HEK293 (cell line): ENCODE measurements around the gene HIF3A.
A peak's percentile ranks its signal among the peaks of the same experiment; 100 is the strongest.

Experiments used
- CTCF ChIA-PET: fragments of 350-600 bp; formaldehyde crosslinking; extraction: SDS; loops from one replicate; lab custom pipeline; 2021; ENCODE audit warnings: antibody characterized with exemption; lab: Yijun Ruan, JAX
- POLR2A ChIA-PET: fragments of 300-600 bp; formaldehyde crosslinking; extraction: SDS; loops from one replicate; lab custom pipeline; 2020; ENCODE audit warnings: antibody characterized with exemption, inconsistent platforms; lab: Yijun Ruan, JAX
- H3K27ac ChIP-seq: fragments of 200-500 bp; sonication (Bioruptor generic); 2 replicates; pipeline ENCODE4 v1.5.1; 2014; ENCODE audit warnings: low read depth, low read length, control low read depth, inconsistent platforms; ENCODE audit errors: extremely low read depth
- H3K36me3 ChIP-seq, 2 experiments: fragments of 200-500 bp in 1 of 2; sonication (Bioruptor generic) in 1 of 2; 1 replicate in 1 of 2; 2 replicates in 1 of 2; pipeline ENCODE4 v1.5.1; 2014 to 2017; ENCODE audit warnings: inconsistent platforms in 2 of 2, low read length in 2 of 2; ENCODE audit not compliant: control insufficient read depth in 2 of 2, insufficient read depth in 1 of 2
- H3K4me1 ChIP-seq: fragments of 200-500 bp; sonication (Bioruptor generic); 2 replicates; pipeline ENCODE4 v1.5.1; 2014; ENCODE audit warnings: mild to moderate bottlenecking, low read length, inconsistent platforms; ENCODE audit not compliant: control insufficient read depth, insufficient read depth
- H3K4me3 ChIP-seq: 2 replicates; pipeline ENCODE4 v1.5.1; 2011; ENCODE audit warnings: low read depth, mild to moderate bottlenecking, control low read depth, low read length, moderate library complexity
- H3K9me3 ChIP-seq: fragments of 200-500 bp; sonication (Bioruptor generic); 2 replicates; pipeline ENCODE4 v1.5.1; 2014; ENCODE audit warnings: low read depth, low read length, inconsistent platforms; ENCODE audit not compliant: control insufficient read depth, insufficient read depth
- AEBP2 ChIP-seq: fragments of 450-650 bp; formaldehyde crosslinking; IDR thresholded peaks from 2 replicates; pipeline ENCODE4 v1.5.1; 2016; ENCODE audit warnings: missing biosample characterization, missing genetic modification characterization, borderline replicate concordance
- CTCF ChIP-seq: fragments of 450-650 bp; formaldehyde crosslinking; IDR thresholded peaks from 2 replicates; pipeline ENCODE4 v1.5.1; 2016; ENCODE audit warnings: missing biosample characterization, missing genetic modification characterization
- GFI1B ChIP-seq: fragments of 450-650 bp; formaldehyde crosslinking; IDR thresholded peaks from 2 replicates; pipeline ENCODE4 v1.5.1; 2016; ENCODE audit warnings: missing biosample characterization, missing genetic modification characterization
- HOXA7 ChIP-seq: sonication (generic); formaldehyde crosslinking; IDR thresholded peaks from 2 replicates; pipeline ENCODE4 v1.8.1; 2022; ENCODE audit warnings: missing genetic modification reagents, borderline replicate concordance
- HOXC10 ChIP-seq: sonication (generic); formaldehyde crosslinking; IDR thresholded peaks from 2 replicates; pipeline ENCODE4 v1.8.1; 2023; ENCODE audit warnings: mild to moderate bottlenecking, missing genetic modification reagents
- INSM2 ChIP-seq: fragments of 450-650 bp; formaldehyde crosslinking; IDR thresholded peaks from 2 replicates; pipeline ENCODE4 v1.5.1; 2016; ENCODE audit warnings: missing biosample characterization, missing genetic modification characterization
- REST ChIP-seq: fragments of 450-650 bp; formaldehyde crosslinking; IDR thresholded peaks from 2 replicates; pipeline ENCODE4 v1.5.1; 2016; ENCODE audit warnings: missing biosample characterization, missing genetic modification characterization
- SCRT1 ChIP-seq: fragments of 450-650 bp; formaldehyde crosslinking; IDR thresholded peaks from 2 replicates; pipeline ENCODE4 v1.5.1; 2016; ENCODE audit warnings: missing biosample characterization, missing genetic modification characterization, borderline replicate concordance
- YY2 ChIP-seq: fragments of 450-650 bp; formaldehyde crosslinking; IDR thresholded peaks from 2 replicates; pipeline ENCODE4 v1.5.1; 2016; ENCODE audit warnings: missing biosample characterization, missing genetic modification characterization
- ZBTB11 ChIP-seq: fragments of 450-650 bp; formaldehyde crosslinking; conservative IDR thresholded peaks from 2 replicates; pipeline ENCODE4 v1.5.1; 2016; ENCODE audit warnings: low read depth, missing biosample characterization, missing genetic modification characterization
- ZBTB21 ChIP-seq: fragments of 450-650 bp; formaldehyde crosslinking; IDR thresholded peaks from 2 replicates; pipeline ENCODE4 v1.5.1; 2017; ENCODE audit warnings: missing biosample characterization, missing genetic modification characterization
- ZNF138 ChIP-seq: fragments of 450-650 bp; formaldehyde crosslinking; IDR thresholded peaks from 2 replicates; pipeline ENCODE4 v1.5.1; 2016; ENCODE audit warnings: missing biosample characterization, missing genetic modification characterization, borderline replicate concordance
- ZNF341 ChIP-seq: fragments of 450-650 bp; formaldehyde crosslinking; IDR thresholded peaks from 2 replicates; pipeline ENCODE4; 2016; ENCODE audit warnings: low read depth, missing biosample characterization, missing genetic modification characterization
- ZNF354C ChIP-seq: fragments of 450-650 bp; formaldehyde crosslinking; IDR thresholded peaks from 2 replicates; pipeline ENCODE4 v1.5.1; 2016; ENCODE audit warnings: missing biosample characterization, missing genetic modification characterization, low read depth, borderline replicate concordance
- ZNF366 ChIP-seq: fragments of 450-650 bp; formaldehyde crosslinking; conservative IDR thresholded peaks from 2 replicates; pipeline ENCODE4 v1.5.1; 2016; ENCODE audit warnings: missing biosample characterization, missing genetic modification characterization
- ZNF488 ChIP-seq: fragments of 450-650 bp; formaldehyde crosslinking; IDR thresholded peaks from 2 replicates; pipeline ENCODE4 v1.5.1; 2016; ENCODE audit warnings: missing biosample characterization, missing genetic modification characterization
- ZNF501 ChIP-seq: fragments of 450-650 bp; formaldehyde crosslinking; IDR thresholded peaks from 2 replicates; pipeline ENCODE4 v1.5.1; 2016; ENCODE audit warnings: missing biosample characterization, missing genetic modification characterization
- ZNF514 ChIP-seq: fragments of 450-650 bp; formaldehyde crosslinking; IDR thresholded peaks from 2 replicates; pipeline ENCODE4 v1.5.1; 2016; ENCODE audit warnings: missing biosample characterization, missing genetic modification characterization
- ZNF571 ChIP-seq: fragments of 450-650 bp; formaldehyde crosslinking; IDR thresholded peaks from 2 replicates; pipeline ENCODE4 v1.5.0; 2017; ENCODE audit warnings: missing biosample characterization, missing genetic modification characterization
- ZNF792 ChIP-seq: fragments of 450-650 bp; formaldehyde crosslinking; IDR thresholded peaks from 2 replicates; pipeline ENCODE4 v1.5.1; 2016; ENCODE audit warnings: missing biosample characterization, missing genetic modification characterization

The HIF3A gene

GRCh38 chr19:46345157-46345556 is 48.3 kb downstream of the HIF3A start:
- no peak for TF ChIP-seq ZBTB11 (tag by site-specific recombination)
- TF ChIP-seq INSM2 (tag by site-specific recombination) = no peak
- TF ChIP-seq ZNF571 = no peak
- no peak for TF ChIP-seq HOXC10 (CRISPR knock-in tag)
- TF ChIP-seq ZNF514 (tag by site-specific recombination) = no peak
- TF ChIP-seq ZNF488 (tag by site-specific recombination) = no peak
- TF ChIP-seq CTCF (tag by site-specific recombination) = no peak
- TF ChIP-seq ZNF501 (tag by site-specific recombination) = no peak
- ChIA-PET POLR2A (no interaction called here), CTCF (interaction anchor here (0.7 to 1.7 kb wide), 7 partner anchors 20 to 242 kb away, joined by 3 to 8 read pairs (median 4); no protein-coding TSS in a partner anchor)
- Histone ChIP-seq H3K36me3 (peaks cover 5 to 14% of the 10 kb centered on the region in 2 experiments; a peak in 2 of 3 replicates), H3K9me3 (no peaks in the 10 kb centered on the region), H3K27ac (no peak overlapping the region), H3K4me3 (no peak overlapping the region), H3K4me1 (peaks cover 12% of the 10 kb centered on the region)

GRCh38 chr19:46346821-46347571 is 50.2 kb downstream of the HIF3A start, which contains the start of gene PPP5C:
Gene PPP5C, plus strand, starts transcription at chr19:46347087. Its CDS starts 10 bp downstream, at chr19:46347097.
- Histone ChIP-seq H3K36me3 (peaks cover 5 to 29% of the 10 kb centered on the region in 2 experiments; a peak in 2 of 3 replicates), H3K4me3 (peak within 1 kb of the TSS; percentile 98), H3K4me1 (peaks cover 19% of the 10 kb centered on the region), H3K9me3 (no peaks in the 10 kb centered on the region), H3K27ac (peak within 1 kb of the TSS; percentile 93)
- ChIA-PET CTCF (interaction anchor here (0.5 to 3.1 kb wide), 44 partner anchors 9 to 1985 kb away, joined by 3 to 31 read pairs (median 4); no protein-coding TSS in a partner anchor), POLR2A (interaction anchor here (0.6 to 1.1 kb wide), 5 partner anchors 10 to 90 kb away, joined by 3 to 8 read pairs (median 4); partner anchors contain the start of gene CCDC8)
- TF ChIP-seq ZNF366 (tag by site-specific recombination) (0 out of 2 replicates have a peak, but pooled peaks have one; percentile 58), REST (tag by site-specific recombination) (no peak), ZNF341 (tag by site-specific recombination) (no peak), ZNF138 (no peak), AEBP2 (tag by site-specific recombination) (no peak), YY2 (tag by site-specific recombination) (peak; percentile 93), HOXA7 (CRISPR knock-in tag) (no peak), ZNF792 (tag by site-specific recombination) (no peak; the same call in 1 of the 2 replicates), GFI1B (tag by site-specific recombination) (no peak; the same call in 1 of the 2 replicates), ZBTB21 (no peak), ZNF354C (no peak), SCRT1 (tag by site-specific recombination) (no peak)
